MM.1S (cell line): Measurements from ENCODE around the gene CADPS.

Source experiments
- EZH2 ChIP-seq: fragments of 300-600 bp; sonication (generic); optimal IDR thresholded peaks from 2 replicates; pipeline ENCODE3; 2017; ENCODE audit warnings: low read depth, mild to moderate bottlenecking, antibody characterized with exemption, low read length, mixed read lengths
- EZH2phosphoT487 ChIP-seq: fragments of 300-600 bp; sonication (generic); IDR thresholded peaks from 2 replicates; pipeline ENCODE4 v1.6.1; 2018; ENCODE audit warnings: antibody characterized with exemption, low read length
- TF ChIP-seq, protein P1 (sequence below): fragments of 300-600 bp; sonication (generic); IDR thresholded peaks from 2 replicates; pipeline ENCODE4 v1.5.1; 2016; ENCODE audit warnings: antibody characterized with exemption, low read length, mixed read lengths

DNA sequence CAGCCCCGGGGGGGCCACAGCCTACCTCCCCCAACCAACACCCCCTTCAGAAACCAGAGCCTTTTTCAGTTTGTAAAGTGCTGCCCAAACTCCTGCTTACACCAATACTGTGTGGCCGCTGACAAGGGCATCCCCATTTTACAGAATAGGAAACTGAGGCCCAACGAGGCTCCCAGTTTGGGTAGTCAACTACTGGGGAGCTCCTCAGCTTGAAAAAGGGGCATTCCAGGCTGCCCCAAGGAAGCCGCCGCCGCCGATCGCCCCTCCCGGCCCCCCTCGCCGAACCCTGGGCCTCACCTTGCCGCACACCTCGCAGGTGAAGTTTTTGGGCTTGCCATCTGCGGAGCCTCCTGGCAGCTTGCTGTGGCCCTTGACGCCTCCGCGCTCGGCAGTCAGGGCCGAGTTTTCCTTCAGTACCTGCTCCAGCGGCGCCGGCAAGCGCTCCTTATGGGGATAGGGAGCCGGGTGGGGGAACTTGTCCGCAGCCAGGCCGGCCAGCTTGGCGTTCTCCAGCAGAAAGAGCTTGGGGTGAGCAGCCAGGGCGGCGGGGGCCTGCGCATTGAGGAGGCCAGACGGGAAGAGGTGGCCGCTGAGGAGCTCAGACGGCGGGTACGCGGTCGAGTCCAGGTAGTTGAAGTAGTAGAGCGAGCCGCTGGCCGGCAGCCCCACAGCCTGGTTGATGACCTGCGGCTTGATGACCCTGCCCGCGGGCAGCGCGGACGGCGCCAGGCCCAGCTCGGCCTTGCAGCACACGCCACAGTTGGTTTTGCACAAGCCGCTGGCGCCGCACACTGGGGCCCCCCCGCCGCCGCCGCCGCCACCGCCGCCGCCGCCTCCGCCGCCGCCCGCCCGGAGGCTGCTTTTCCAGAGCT lies 503.3 kb downstream of the CADPS start:
- TF ChIP-seq, protein P1, sequence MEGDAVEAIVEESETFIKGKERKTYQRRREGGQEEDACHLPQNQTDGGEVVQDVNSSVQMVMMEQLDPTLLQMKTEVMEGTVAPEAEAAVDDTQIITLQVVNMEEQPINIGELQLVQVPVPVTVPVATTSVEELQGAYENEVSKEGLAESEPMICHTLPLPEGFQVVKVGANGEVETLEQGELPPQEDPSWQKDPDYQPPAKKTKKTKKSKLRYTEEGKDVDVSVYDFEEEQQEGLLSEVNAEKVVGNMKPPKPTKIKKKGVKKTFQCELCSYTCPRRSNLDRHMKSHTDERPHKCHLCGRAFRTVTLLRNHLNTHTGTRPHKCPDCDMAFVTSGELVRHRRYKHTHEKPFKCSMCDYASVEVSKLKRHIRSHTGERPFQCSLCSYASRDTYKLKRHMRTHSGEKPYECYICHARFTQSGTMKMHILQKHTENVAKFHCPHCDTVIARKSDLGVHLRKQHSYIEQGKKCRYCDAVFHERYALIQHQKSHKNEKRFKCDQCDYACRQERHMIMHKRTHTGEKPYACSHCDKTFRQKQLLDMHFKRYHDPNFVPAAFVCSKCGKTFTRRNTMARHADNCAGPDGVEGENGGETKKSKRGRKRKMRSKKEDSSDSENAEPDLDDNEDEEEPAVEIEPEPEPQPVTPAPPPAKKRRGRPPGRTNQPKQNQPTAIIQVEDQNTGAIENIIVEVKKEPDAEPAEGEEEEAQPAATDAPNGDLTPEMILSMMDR: no peak
- TF ChIP-seq EZH2 (no peak), EZH2phosphoT487 (no peak)
